GM23338 (cell line): ENCODE measurements around the gene MPND.

Experiments used
- CREB1 ChIP-seq: fragments of 250-450 bp; sonication (Bioruptor Pico); IDR thresholded peaks from 2 replicates; pipeline ENCODE4 v1.5.0; 2020; ENCODE audit warnings: low read depth, mild to moderate bottlenecking, moderate library complexity
- CTCF ChIP-seq, 2 experiments: fragments of 200-600 bp in 1 of 2; sonication (generic) in 1 of 2; conservative IDR thresholded peaks; 2 replicates each; pipeline versions ENCODE4 v1.5.1 to v1.6.1; 2016 to 2017; ENCODE audit warnings: antibody characterized with exemption in 2 of 2, low read depth in 2 of 2, mild to moderate bottlenecking in 2 of 2, moderate library complexity in 1 of 2
- ETS1 ChIP-seq: IDR thresholded peaks from 2 replicates; pipeline ENCODE4 v1.6.1; 2016; ENCODE audit warnings: antibody characterized with exemption
- EZH2 ChIP-seq: fragments of 200-600 bp; sonication (generic); IDR thresholded peaks from one replicate; pipeline ENCODE4 v1.8.0; 2017; ENCODE audit warnings: antibody characterized with exemption, mild to moderate bottlenecking, low read depth; ENCODE audit not compliant: unreplicated experiment
- EZH2phosphoT487 ChIP-seq: fragments of 200-600 bp; sonication (generic); IDR thresholded peaks from one replicate; pipeline ENCODE4 v1.8.1; 2018; ENCODE audit warnings: antibody characterized with exemption; ENCODE audit not compliant: unreplicated experiment
- JUNB ChIP-seq: IDR thresholded peaks from one replicate; pipeline ENCODE4 v1.6.1; 2016; ENCODE audit warnings: antibody characterized with exemption; ENCODE audit not compliant: unreplicated experiment
- NANOG ChIP-seq: IDR thresholded peaks from 2 replicates; pipeline ENCODE4 v1.6.1; 2016; ENCODE audit warnings: antibody characterized with exemption, borderline replicate concordance
- POLR2AphosphoS5 ChIP-seq: IDR thresholded peaks from 2 replicates; pipeline ENCODE4 v1.6.1; 2016; ENCODE audit warnings: antibody characterized with exemption, low read depth
- REST ChIP-seq: IDR thresholded peaks from one replicate; pipeline ENCODE4 v1.6.1; 2018; ENCODE audit warnings: antibody characterized with exemption; ENCODE audit not compliant: unreplicated experiment
- STAT1 ChIP-seq: IDR thresholded peaks from one replicate; pipeline ENCODE4 v1.6.1; 2016; ENCODE audit warnings: antibody characterized with exemption; ENCODE audit not compliant: unreplicated experiment
- ZNF114 ChIP-seq: fragments of 250-450 bp; sonication (Bioruptor Pico); IDR thresholded peaks from 2 replicates; pipeline ENCODE4 v1.5.0; 2020; ENCODE audit warnings: mild to moderate bottlenecking, moderate library complexity

GRCh38 chr19:4379383-4380253 is 36.3 kb downstream of the MPND start:
- TF ChIP-seq CTCF (conservative IDR thresholded peaks at IDR 0.05; ENCODE audit: low read depth in 2 of 2) (no peak), ZNF114 (no peak), EZH2 (no peak), POLR2AphosphoS5 (no peak), NANOG (no peak), REST (no peak), CREB1 (CRISPR knock-in tag) (no peak), EZH2phosphoT487 (no peak), JUNB (no peak), ETS1 (no peak), STAT1 (no peak)
